Measurements from ENCODE around the gene CCNT1. TPM values are rescaled to one million over a fixed set of nuclear protein-coding genes. Genes with fewer than 3 reads are reported as not detected.
A peak's percentile ranks its signal among the peaks of the same experiment; 100 is the strongest.
"Not testable (repeated sequence)": the region's sequence is repeated elsewhere in the genome, so short reads cannot be mapped to it uniquely, and the experiment has no call there.

The CCNT1 gene
- total RNA-seq, 1 donor from 2014 or later = 52.5 TPM

DNA sequence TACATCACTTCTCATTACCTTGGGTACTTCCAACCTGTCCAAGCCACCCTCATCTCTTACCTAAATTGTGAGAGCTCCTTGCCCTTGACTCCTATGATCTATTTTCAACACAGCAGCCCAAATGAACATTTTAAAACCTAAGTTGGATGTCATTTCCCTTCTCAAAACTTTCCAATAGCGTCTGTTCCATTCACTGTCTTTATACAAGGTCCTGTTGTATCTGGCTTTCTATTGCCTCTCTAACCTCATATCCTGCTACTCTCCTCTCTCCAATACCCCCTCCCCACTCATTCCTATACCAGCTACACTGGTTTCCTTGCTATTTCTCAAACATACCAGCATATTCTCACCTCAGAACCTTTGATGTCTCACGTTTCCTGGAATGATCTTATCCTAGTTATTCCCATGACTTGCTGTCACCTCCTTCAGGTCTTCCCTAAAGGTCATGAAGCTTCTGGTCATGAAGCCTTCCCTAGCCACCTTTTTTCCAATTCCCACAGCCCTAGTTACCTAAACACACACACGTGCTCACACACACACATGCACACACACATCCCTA, 30.4 kb downstream of the CCNT1 start:
- TF ChIP-seq, protein P1, sequence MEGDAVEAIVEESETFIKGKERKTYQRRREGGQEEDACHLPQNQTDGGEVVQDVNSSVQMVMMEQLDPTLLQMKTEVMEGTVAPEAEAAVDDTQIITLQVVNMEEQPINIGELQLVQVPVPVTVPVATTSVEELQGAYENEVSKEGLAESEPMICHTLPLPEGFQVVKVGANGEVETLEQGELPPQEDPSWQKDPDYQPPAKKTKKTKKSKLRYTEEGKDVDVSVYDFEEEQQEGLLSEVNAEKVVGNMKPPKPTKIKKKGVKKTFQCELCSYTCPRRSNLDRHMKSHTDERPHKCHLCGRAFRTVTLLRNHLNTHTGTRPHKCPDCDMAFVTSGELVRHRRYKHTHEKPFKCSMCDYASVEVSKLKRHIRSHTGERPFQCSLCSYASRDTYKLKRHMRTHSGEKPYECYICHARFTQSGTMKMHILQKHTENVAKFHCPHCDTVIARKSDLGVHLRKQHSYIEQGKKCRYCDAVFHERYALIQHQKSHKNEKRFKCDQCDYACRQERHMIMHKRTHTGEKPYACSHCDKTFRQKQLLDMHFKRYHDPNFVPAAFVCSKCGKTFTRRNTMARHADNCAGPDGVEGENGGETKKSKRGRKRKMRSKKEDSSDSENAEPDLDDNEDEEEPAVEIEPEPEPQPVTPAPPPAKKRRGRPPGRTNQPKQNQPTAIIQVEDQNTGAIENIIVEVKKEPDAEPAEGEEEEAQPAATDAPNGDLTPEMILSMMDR (IDR thresholded peaks at IDR 0.05; ENCODE audit: unreplicated experiment) = no peak
- DNase-seq (ENCODE audit: low spot score in 2 of 2, unreplicated experiment in 2 of 2) = no peak
- H3K27ac Mint-ChIP-seq = no peak overlapping the region
- no peak overlapping the region for H3K4me3 Mint-ChIP-seq
- H3K36me3 Mint-ChIP-seq = peaks cover 13% of the 10 kb centered on the region
- H3K27me3 Mint-ChIP-seq (ENCODE audit: low read depth) = no peaks in the 10 kb centered on the region
- no peaks in the 10 kb centered on the region for H3K9me3 Mint-ChIP-seq
- H3K4me1 Mint-ChIP-seq = peaks cover 18% of the 10 kb centered on the region

DNA sequence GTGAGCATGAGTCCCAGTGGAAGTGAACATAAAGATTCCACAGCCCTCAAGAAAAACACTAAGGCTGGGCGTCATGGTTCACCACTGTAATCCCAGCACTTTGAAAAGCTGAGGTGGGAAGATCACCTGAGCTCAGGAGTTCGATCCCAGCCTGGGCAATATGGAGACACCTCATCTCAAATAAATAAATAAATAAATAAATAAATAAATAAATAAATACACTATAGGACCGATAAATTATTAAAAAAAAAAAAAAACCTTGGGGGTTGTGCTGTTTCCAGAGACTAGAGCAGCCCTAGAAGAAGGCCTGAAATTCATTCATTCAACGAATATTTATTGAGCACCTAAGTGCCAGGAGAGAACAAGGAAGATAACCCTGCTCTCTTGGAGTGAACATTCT, 33.0 kb downstream of the CCNT1 start:
- Mint-ChIP-seq H3K4me1 (peaks cover 27% of the 10 kb centered on the region), H3K27me3 (ENCODE audit: low read depth) (no peaks in the 10 kb centered on the region), H3K4me3 (peak overlapping the region; percentile 30), H3K9me3 (no peaks in the 10 kb centered on the region), H3K27ac (no peak overlapping the region), H3K36me3 (peaks cover 16% of the 10 kb centered on the region)
- TF ChIP-seq, protein P1 (IDR thresholded peaks at IDR 0.05; ENCODE audit: unreplicated experiment) = no peak
- no peak for DNase-seq (ENCODE audit: low spot score in 2 of 2, unreplicated experiment in 2 of 2)

- H3K27me3 Mint-ChIP-seq (ENCODE audit: low read depth) = no peaks in the 10 kb centered on the region
- no peak for DNase-seq (ENCODE audit: low spot score in 2 of 2, unreplicated experiment in 2 of 2)
- H3K36me3 Mint-ChIP-seq = peaks cover 16% of the 10 kb centered on the region
- TF ChIP-seq, protein P1 (IDR thresholded peaks at IDR 0.05; ENCODE audit: unreplicated experiment) = no peak
- peaks cover 31% of the 10 kb centered on the region for H3K4me1 Mint-ChIP-seq
- peak overlapping the region; percentile 17 for H3K4me3 Mint-ChIP-seq
- no peak overlapping the region for H3K27ac Mint-ChIP-seq
- no peaks in the 10 kb centered on the region for H3K9me3 Mint-ChIP-seq
These were observed 33.6 kb downstream of the CCNT1 start for GRCh38 chr12:48682927-48683326.

DNA sequence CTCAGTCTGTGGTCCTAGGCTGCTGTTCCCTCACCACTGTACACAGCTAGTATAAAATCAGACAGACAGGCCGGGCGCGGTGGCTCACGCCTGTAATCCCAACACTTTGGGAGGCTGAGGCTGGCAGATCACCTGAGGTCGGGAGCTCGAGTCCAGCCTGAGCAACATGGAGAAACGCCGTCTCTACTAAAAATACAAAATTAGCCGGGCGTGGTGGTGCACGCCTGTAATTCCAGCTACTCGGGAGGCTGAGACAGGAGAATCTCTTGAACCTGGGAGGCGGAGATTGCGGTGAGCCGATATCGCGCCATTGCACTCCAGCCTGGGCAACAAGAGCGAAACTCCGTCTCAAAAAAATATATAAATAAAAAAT, 34.0 kb downstream of the CCNT1 start:
- not testable (repeated sequence) for H3K27me3 Mint-ChIP-seq (ENCODE audit: low read depth); H3K9me3 Mint-ChIP-seq; DNase-seq (ENCODE audit: low spot score in 2 of 2, unreplicated experiment in 2 of 2)
- peak overlapping the region; percentile 99 for H3K4me3 Mint-ChIP-seq
- peaks cover 34% of the 10 kb centered on the region for H3K4me1 Mint-ChIP-seq
- H3K36me3 Mint-ChIP-seq = peaks cover 15% of the 10 kb centered on the region
- peak overlapping the region; percentile 99 for H3K27ac Mint-ChIP-seq

- TF ChIP-seq, protein P1 (IDR thresholded peaks at IDR 0.05; ENCODE audit: unreplicated experiment) = no peak
- Mint-ChIP-seq H3K27me3 (ENCODE audit: low read depth) (no peaks in the 10 kb centered on the region), H3K36me3 (peaks cover 15% of the 10 kb centered on the region), H3K9me3 (no peaks in the 10 kb centered on the region), H3K27ac (peak within 1 kb of the TSS; percentile 99), H3K4me1 (peaks cover 37% of the 10 kb centered on the region), H3K4me3 (peak within 1 kb of the TSS; percentile 99)
- peak; percentile 89 to 93 for DNase-seq (ENCODE audit: low spot score in 2 of 2, unreplicated experiment in 2 of 2)
These were observed 34.6 kb downstream of the CCNT1 start, which contains the start of gene KANSL2 for GRCh38 chr12:48681710-48682532. Gene KANSL2, minus strand, starts transcription at chr12:48682238. Its CDS starts 606 bp downstream, at chr12:48681632.

- peak overlapping the region; percentile 99 for H3K4me3 Mint-ChIP-seq
- DNase-seq (ENCODE audit: low spot score in 2 of 2, unreplicated experiment in 2 of 2) = no peak
- H3K4me1 Mint-ChIP-seq = peaks cover 37% of the 10 kb centered on the region
- H3K36me3 Mint-ChIP-seq = peaks cover 17% of the 10 kb centered on the region
- H3K27ac Mint-ChIP-seq = peak overlapping the region; percentile 99
- no peaks in the 10 kb centered on the region for H3K27me3 Mint-ChIP-seq (ENCODE audit: low read depth)
- TF ChIP-seq, protein P1 (IDR thresholded peaks at IDR 0.05; ENCODE audit: unreplicated experiment) = no peak
- no peaks in the 10 kb centered on the region for H3K9me3 Mint-ChIP-seq
These were observed 35.2 kb downstream of the CCNT1 start for GRCh38 chr12:48681399-48681709.

All from mesothelial cell of epicardium (in vitro differentiated cells).